ENCODE measurements around the gene KCTD14.

Gene KCTD14

GRCh38 chr11:78050964-78051831 is 28.1 kb upstream of the KCTD14 start:
- no peaks in the 10 kb centered on the region for H3K36me3 ChIP-seq (ENCODE audit: insufficient read depth)
- H3K27me3 ChIP-seq (ENCODE audit: insufficient read depth, low read depth) = no peaks in the 10 kb centered on the region
- no peaks in the 10 kb centered on the region for H3K79me2 ChIP-seq (ENCODE audit: insufficient read depth, low read depth)
- no peak overlapping the region for H3K4me3 ChIP-seq (IDR thresholded peaks at IDR 0.05; ENCODE audit: insufficient read depth, low read depth, low read length)
- TF ChIP-seq CTCF (conservative IDR thresholded peaks at IDR 0.05; ENCODE audit: low read depth, low read length) = no peak
- peaks cover 6% of the 10 kb centered on the region for H3K4me1 ChIP-seq (ENCODE audit: low read depth, poor library complexity, severe bottlenecking)
- H4K20me1 ChIP-seq (ENCODE audit: insufficient read depth) = no peaks in the 10 kb centered on the region
- no peak overlapping the region for H2AFZ ChIP-seq (ENCODE audit: low read depth)
- no peak overlapping the region for H3K4me2 ChIP-seq
- H3K27ac ChIP-seq = no peak overlapping the region
- H3K9ac ChIP-seq = no peak overlapping the region

GRCh38 chr11:78049348-78049747 is 26.3 kb upstream of the KCTD14 start:
- Histone ChIP-seq H3K9ac (no peak overlapping the region), H3K27me3 (ENCODE audit: insufficient read depth, low read depth) (no peaks in the 10 kb centered on the region), H3K27ac (no peak overlapping the region), H4K20me1 (ENCODE audit: insufficient read depth) (no peaks in the 10 kb centered on the region), H3K79me2 (ENCODE audit: insufficient read depth, low read depth) (no peaks in the 10 kb centered on the region), H3K4me1 (ENCODE audit: low read depth, poor library complexity, severe bottlenecking) (peaks cover 15% of the 10 kb centered on the region), H3K4me2 (no peak overlapping the region), H2AFZ (ENCODE audit: low read depth) (no peak overlapping the region), H3K36me3 (ENCODE audit: insufficient read depth) (no peaks in the 10 kb centered on the region), H3K4me3 (IDR thresholded peaks at IDR 0.05; ENCODE audit: insufficient read depth, low read depth, low read length) (no peak overlapping the region)
- TF ChIP-seq CTCF (conservative IDR thresholded peaks at IDR 0.05; ENCODE audit: low read depth, low read length) = no peak

DNA sequence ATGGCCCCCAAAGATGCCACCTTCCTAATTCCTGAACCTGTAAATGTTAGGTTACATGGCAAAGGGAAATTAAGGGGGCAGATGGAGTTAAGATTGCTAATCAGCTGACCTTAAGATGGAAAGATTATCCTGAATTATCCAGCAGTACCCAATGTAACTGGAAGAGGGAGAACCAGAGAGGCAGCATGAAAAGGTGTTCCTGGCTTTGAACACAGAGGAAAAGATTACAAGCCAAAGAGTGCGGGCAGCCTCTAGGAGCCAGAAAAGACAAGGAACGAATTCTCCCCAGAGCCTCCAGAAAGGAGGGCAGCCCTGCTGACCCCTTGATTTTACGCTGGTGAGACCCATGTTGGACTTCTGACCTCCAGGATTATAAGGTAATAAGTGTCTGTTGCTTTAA is 25.5 kb upstream of the KCTD14 start:
- Histone ChIP-seq H4K20me1 (ENCODE audit: insufficient read depth) (no peaks in the 10 kb centered on the region), H3K79me2 (ENCODE audit: insufficient read depth, low read depth) (no peaks in the 10 kb centered on the region), H3K4me3 (IDR thresholded peaks at IDR 0.05; ENCODE audit: insufficient read depth, low read depth, low read length) (no peak overlapping the region), H3K4me2 (no peak overlapping the region), H2AFZ (ENCODE audit: low read depth) (no peak overlapping the region), H3K9ac (no peak overlapping the region), H3K36me3 (ENCODE audit: insufficient read depth) (no peaks in the 10 kb centered on the region), H3K4me1 (ENCODE audit: low read depth, poor library complexity, severe bottlenecking) (peaks cover 15% of the 10 kb centered on the region), H3K27me3 (ENCODE audit: insufficient read depth, low read depth) (no peaks in the 10 kb centered on the region), H3K27ac (no peak overlapping the region)
- TF ChIP-seq CTCF (conservative IDR thresholded peaks at IDR 0.05; ENCODE audit: low read depth, low read length) = no peak

- Histone ChIP-seq H3K27ac (no peak overlapping the region), H3K9ac (no peak overlapping the region), H3K4me3 (IDR thresholded peaks at IDR 0.05; ENCODE audit: insufficient read depth, low read depth, low read length) (no peak overlapping the region), H3K4me2 (peak overlapping the region; percentile 89; the same call in 1 of the 2 replicates), H2AFZ (ENCODE audit: low read depth) (peak overlapping the region; percentile 95), H3K27me3 (ENCODE audit: insufficient read depth, low read depth) (no peaks in the 10 kb centered on the region), H3K79me2 (ENCODE audit: insufficient read depth, low read depth) (no peaks in the 10 kb centered on the region), H3K4me1 (ENCODE audit: low read depth, poor library complexity, severe bottlenecking) (peaks cover 15% of the 10 kb centered on the region), H3K36me3 (ENCODE audit: insufficient read depth) (no peaks in the 10 kb centered on the region), H4K20me1 (ENCODE audit: insufficient read depth) (no peaks in the 10 kb centered on the region)
- peak; percentile 29 for TF ChIP-seq CTCF (conservative IDR thresholded peaks at IDR 0.05; ENCODE audit: low read depth, low read length)
Measured at GRCh38 chr11:78046486-78046854, 23.4 kb upstream of the KCTD14 start.

Data from KMS-11 (cell line).